GM19193 (cell line): ENCODE measurements around the gene KRTAP12-1.

Experiments used
- POLR2A ChIP-seq: IDR thresholded peaks from 4 replicates; pipeline ENCODE4 v1.6.1; 2011; ENCODE audit not compliant: insufficient read depth, insufficient read length; ENCODE audit errors: extremely low read depth

KRTAP12-1 gene

DNA sequence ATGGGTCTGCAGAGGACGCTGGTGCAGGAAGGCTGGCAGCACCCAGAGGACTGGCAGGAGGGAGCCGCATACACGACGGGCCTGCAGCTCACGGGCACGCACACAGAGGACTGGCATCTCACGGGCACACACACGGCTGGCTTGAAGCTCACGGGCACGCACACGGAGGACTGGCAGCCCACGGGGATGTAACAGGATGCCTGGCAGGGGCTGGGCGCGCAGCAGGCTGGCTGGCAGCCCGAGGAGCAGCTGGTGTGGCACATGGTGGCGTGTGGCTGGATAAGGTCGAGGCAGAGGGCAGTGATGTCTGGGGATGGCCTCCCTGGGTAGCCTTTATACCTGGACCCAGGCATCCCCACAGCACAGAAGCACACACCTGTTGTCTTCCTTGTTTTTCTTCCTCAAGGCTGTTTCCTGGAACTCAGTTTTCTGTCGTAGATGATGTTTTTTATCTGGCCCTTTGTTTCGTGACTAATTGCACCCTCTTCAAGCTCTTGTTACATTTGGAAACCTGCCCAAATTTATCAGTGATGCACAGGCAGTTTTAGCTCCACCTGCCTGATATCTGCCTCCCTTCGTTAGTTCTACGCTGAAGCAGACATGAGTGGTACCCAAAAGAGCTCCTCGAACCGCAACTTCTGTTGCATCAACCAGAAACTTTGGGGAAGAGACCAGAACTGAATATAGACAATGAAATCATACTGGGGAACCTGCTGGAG, at the start of gene KRTAP12-1:
Gene KRTAP12-1 (minus strand): TSS at position 303 of the 719 bp plus-strand sequence. CDS start 40 bp downstream, at position 263.
- no peak for TF ChIP-seq POLR2A

GRCh38 chr21:44730951-44731579, 49.1 kb upstream of the KRTAP12-1 start:
- TF ChIP-seq POLR2A = no peak

- no peak for TF ChIP-seq POLR2A
These were observed 48.0 kb upstream of the KRTAP12-1 start for GRCh38 chr21:44730028-44730395.

GRCh38 chr21:44729336-44730027, 47.5 kb upstream of the KRTAP12-1 start:
- no peak for TF ChIP-seq POLR2A

GRCh38 chr21:44728716-44729115, 46.8 kb upstream of the KRTAP12-1 start:
- TF ChIP-seq POLR2A = no peak

GRCh38 chr21:44727757-44728156, 45.8 kb upstream of the KRTAP12-1 start:
- TF ChIP-seq POLR2A = no peak

- TF ChIP-seq POLR2A = no peak
These were observed 45.4 kb upstream of the KRTAP12-1 start for GRCh38 chr21:44727321-44727720.

DNA sequence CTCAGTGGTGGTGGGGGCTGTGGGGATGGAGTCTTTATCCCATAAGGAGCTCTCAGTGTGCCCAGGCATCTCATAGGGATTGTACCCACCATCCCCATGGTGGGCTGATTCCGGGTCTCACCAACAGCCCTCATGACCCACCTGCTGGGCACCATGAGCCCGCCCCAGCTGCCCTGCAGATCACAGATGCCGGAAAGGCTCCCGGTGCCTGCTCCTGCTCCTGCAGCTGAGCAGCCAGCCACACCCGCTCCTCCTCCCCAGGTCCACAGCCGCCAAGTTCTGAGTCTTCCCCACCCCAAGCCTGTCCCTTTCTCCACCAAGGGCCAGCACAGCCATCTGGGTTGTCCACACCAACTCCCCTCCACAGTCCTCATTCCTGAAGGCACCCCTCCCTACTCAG, 44.9 kb upstream of the KRTAP12-1 start:
- TF ChIP-seq POLR2A = no peak

DNA sequence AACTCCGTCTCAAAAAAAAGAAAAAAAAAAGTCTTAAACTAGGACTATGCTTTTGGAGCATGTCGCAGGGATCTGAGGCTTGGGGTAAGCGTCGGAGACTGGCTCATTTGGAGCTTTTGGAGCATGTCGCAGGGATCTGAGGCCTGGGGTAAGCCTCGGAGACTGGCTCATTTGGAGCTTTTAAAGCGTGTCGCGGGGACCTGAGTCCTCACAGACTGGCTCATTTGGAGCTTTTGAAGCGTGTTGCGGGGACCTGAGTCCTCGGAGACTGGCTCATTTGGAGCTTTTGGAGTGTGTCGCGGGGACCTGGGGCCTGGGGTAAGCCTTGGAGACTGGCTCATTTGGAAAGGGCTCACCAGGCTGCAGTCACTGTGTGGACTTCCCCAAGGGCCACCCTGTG, 43.0 kb upstream of the KRTAP12-1 start:
- no peak for TF ChIP-seq POLR2A

GRCh38 chr21:44724196-44724595, 42.2 kb upstream of the KRTAP12-1 start:
- TF ChIP-seq POLR2A = no peak

DNA sequence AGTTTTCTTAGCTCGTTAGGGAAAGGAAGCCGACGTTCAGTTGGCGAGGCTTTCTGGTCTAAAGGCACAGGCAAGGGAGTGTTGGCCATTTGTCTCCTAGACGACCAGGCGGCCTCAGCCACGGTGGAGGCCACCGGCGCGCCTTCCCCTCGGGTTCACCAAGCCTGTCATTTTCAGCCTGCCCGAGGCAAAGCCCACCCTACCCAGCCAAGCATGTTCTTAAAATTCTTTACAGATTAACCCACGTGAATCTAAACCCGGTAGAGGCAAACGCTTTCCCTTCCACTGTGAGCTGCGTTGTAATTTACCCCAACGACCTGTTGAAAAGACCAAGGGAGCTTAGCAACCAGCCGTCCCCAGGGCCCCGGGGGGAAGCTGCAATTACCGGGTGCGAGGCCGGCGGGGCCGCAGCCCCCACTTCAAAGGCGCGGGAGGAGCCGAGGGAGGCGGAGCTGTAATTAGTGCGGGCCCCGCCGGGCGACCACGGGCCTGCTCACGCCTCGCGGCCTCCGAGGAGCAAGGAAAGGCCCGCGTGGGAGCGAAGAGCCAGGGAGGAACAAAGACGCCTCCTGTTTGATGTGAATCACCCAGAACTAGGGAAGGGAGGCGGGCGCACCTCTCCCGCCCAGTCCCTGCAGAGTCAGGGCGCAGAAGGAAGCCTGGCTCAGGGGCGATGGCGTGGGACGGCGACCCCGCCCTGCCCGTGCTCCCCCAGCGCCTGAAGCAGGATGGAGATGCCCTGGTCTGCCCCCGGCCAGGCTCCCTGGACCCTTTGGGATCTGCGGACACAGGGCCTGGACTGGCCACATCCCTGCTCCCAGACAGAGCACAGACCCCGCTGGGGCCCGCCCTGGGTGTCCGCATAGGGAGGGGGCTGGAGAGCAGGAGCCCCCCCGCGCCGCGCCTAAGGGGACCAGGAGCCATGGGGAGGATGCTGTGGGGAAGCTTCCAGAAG, 41.5 kb upstream of the KRTAP12-1 start:
- no peak for TF ChIP-seq POLR2A

GRCh38 chr21:44722731-44723130, 40.8 kb upstream of the KRTAP12-1 start:
- TF ChIP-seq POLR2A = no peak

DNA sequence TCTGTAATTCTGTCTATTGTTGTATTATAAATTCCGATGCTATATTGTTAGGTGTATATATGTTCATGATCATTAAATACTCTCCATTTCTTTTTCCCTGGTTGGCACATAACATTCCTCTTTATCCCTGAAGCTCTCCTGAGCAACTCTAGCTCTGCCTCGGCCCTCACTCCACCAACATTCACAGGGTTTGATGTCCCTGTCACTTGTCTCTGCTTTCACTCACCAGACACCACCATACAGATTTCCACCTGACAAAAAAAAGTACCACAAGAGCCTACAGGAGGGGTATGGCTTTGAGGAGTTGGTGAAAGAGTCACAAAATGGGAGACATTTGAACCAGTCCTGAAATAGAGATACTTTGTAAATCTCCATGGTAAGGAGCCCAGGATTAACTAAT, 38.2 kb upstream of the KRTAP12-1 start:
- TF ChIP-seq POLR2A = no peak

GRCh38 chr21:44718571-44718970, 36.6 kb upstream of the KRTAP12-1 start:
- TF ChIP-seq POLR2A = no peak

DNA sequence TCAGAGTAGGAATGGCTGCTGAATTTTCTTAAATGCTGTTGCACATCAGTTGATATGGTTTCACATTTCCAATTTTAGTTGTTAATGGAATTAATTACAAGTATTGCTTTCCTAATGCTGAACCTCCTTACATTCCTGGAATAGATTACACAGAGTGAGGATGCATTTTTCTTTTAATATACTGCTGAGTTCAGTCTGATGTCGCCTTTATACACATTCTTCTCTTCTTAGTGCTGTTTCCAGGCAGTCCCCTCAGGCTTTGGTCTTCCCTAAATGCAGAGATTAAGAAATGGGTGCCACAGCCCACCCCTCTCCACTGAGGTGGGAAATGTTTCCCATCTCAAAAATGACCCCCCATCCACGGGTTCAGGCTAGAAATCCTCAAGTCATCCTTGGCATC, 36.1 kb upstream of the KRTAP12-1 start:
- TF ChIP-seq POLR2A = no peak
